ENCODE results near the gene CORIN. TPM values are rescaled to one million over a fixed set of nuclear protein-coding genes. Genes with fewer than 3 reads are reported as not detected.

Gene CORIN
- total RNA-seq, 2 experiments from 2014 or later, result not detected

DNA sequence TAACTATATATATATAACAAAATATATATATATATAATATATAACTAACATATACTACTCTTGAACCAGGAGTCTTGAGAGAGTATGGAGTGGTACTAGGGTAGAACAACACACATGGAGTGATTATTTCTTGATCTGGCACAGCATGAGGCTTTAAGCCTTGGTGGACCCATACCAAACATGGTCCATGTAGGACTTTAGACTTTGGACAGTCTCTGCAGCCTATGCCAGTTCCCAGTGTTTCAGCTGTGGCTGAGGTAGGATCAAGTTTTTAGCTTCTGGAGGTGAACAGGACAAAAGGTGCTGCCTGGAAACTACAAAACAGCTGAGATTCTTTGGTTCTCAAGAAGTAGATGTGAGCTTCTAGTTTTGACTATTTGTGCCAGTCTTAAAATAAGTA is 20.6 kb downstream of the CORIN start:
- H3K4me1 Mint-ChIP-seq, result peaks cover 4% of the 10 kb centered on the region
- no peak overlapping the region for H3K27ac Mint-ChIP-seq
- DNase-seq, result no peak
- H3K9me3 Mint-ChIP-seq, result no peaks in the 10 kb centered on the region
- no peaks in the 10 kb centered on the region for H3K36me3 Mint-ChIP-seq
- H3K4me3 Mint-ChIP-seq, result no peak overlapping the region
- H3K27me3 Mint-ChIP-seq, result peaks cover 11% of the 10 kb centered on the region

DNA sequence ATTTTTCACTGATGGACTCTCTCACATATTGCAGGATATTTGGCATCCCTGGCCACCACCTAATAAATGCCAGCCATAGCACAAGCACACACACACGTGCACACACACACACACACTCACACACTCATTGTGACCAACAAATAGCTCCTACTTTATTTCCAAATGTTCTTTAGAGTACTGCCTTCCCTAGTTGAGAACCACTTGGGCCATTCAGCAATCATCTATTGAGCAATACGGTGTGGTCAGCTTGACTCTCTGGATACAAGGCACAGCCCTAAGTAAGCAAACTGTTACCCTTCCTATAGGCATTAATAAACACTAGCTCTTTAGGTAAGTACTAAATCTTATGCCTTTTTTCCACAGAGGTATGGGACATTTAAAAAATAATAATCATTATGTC is 21.1 kb downstream of the CORIN start:
- peaks cover 11% of the 10 kb centered on the region for H3K27me3 Mint-ChIP-seq
- DNase-seq, result no peak
- no peaks in the 10 kb centered on the region for H3K36me3 Mint-ChIP-seq
- no peaks in the 10 kb centered on the region for H3K9me3 Mint-ChIP-seq
- H3K27ac Mint-ChIP-seq, result no peak overlapping the region
- H3K4me1 Mint-ChIP-seq, result peaks cover 4% of the 10 kb centered on the region
- no peak overlapping the region for H3K4me3 Mint-ChIP-seq

DNA sequence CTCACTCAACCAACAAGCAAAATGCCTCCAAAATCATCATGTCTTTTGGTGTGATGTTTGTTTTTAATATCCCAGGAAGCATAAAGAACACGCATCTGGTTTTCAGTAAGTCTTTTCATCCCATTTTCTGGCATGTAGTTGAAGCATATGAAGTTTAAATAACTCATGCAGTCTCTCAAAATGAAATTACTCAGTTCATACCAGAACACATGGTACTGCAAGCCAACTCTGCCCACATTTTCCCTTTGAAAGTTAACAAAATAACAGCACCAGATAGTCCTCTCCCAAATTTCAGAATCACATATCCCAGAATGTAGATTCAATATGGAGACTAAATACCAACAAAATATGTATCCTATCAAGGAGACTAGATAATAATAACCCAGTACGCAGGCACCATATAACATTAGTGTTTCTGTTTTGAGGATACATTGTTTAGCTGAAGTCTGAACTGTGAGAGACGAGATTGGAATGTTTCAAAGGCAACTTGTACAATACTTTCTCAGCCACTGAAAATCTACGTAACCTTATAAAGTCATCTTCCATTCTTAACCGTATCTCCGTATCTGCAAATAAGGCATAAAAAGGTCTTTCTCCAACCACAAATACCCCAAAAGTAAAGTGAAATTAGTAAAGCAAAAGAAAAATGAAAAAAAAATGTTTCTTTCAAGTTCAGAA is 23.1 kb downstream of the CORIN start:
- Mint-ChIP-seq H3K9me3 (no peaks in the 10 kb centered on the region), H3K27ac (no peak overlapping the region), H3K27me3 (peaks cover 11% of the 10 kb centered on the region), H3K4me3 (no peak overlapping the region), H3K4me1 (peaks cover 4% of the 10 kb centered on the region), H3K36me3 (no peaks in the 10 kb centered on the region)
- no peak for DNase-seq

DNA sequence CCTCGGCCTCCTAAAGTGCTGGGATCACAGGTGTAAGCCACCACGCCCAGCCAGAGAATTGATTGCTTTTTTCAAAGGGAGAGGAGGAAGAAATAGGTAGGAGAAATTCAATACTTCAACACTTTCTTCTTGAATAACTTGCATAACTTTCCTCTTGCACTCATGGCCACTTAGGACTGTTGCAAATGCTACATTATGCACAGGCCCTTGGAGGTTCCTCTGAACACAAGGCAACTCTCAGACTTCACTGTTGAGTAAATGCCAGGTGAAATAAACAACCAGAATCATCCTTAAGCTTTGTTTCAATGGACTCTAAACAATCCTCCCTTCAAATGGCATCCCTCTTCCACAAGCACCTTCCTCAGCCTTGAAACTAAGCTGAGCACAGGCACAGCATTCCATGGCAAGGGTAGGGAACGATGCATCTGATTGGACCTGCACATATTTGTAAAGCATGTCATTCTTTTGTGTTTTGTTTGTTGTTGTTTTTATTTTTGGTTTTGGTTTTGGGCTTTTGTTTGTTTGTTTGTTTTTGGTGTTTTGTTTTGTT is 28.1 kb downstream of the CORIN start:
- H3K4me1 Mint-ChIP-seq, result no peaks in the 10 kb centered on the region
- H3K4me3 Mint-ChIP-seq, result no peak overlapping the region
- no peaks in the 10 kb centered on the region for H3K36me3 Mint-ChIP-seq
- DNase-seq, result no peak
- H3K9me3 Mint-ChIP-seq, result no peaks in the 10 kb centered on the region
- H3K27ac Mint-ChIP-seq, result no peak overlapping the region
- H3K27me3 Mint-ChIP-seq, result no peaks in the 10 kb centered on the region

DNA sequence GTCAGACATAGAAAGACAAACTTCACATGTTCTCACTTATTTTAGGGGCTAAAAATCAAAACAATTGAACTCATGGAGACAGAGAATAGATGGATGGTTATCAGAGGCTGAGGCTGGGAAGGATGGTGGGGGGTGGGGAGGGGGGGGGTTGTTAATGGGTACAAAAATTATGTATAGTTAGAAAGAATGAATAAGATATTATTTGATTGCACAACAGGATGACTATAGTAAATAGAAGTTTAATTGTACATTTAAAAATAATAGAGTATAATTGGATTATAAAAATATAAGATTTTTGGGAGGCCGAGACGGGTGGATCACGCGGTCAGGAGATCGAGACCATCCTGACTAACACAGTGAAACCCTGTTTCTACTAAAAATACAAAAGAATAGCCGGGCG is 33.3 kb downstream of the CORIN start:
- Mint-ChIP-seq H3K27ac (no peak overlapping the region), H3K27me3 (no peaks in the 10 kb centered on the region), H3K36me3 (no peaks in the 10 kb centered on the region), H3K4me3 (no peak overlapping the region), H3K9me3 (no peaks in the 10 kb centered on the region), H3K4me1 (no peaks in the 10 kb centered on the region)
- DNase-seq, result no peak

DNA sequence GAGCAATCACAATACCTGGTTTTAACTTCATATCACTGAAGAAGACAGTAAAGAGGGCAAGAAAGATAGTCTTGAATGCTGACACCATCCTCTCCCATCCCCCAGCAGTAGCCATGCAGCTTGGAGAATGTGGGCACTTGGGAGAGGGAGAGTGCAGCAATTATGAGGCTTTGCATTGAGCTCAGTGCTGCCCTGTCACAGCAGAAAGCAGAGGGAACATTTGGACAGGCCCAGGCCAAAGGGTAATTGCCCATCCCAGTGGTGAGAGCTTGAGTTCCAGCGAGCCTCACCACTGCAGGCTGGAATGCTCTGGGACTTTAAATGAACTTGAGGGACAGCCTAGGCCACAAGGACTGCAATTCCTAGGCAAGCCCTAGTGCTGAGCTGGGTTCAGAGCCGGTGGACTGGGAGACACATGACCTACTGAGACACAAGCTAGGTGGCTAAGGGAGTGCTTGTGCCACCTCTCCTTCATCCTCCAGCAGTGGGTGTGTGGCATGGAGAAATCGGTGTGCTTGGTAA is 36.3 kb downstream of the CORIN start:
- no peak for DNase-seq
- no peak overlapping the region for H3K27ac Mint-ChIP-seq
- H3K4me3 Mint-ChIP-seq, result no peak overlapping the region
- no peaks in the 10 kb centered on the region for H3K4me1 Mint-ChIP-seq
- H3K27me3 Mint-ChIP-seq, result no peaks in the 10 kb centered on the region
- H3K9me3 Mint-ChIP-seq, result no peaks in the 10 kb centered on the region
- no peaks in the 10 kb centered on the region for H3K36me3 Mint-ChIP-seq

DNA sequence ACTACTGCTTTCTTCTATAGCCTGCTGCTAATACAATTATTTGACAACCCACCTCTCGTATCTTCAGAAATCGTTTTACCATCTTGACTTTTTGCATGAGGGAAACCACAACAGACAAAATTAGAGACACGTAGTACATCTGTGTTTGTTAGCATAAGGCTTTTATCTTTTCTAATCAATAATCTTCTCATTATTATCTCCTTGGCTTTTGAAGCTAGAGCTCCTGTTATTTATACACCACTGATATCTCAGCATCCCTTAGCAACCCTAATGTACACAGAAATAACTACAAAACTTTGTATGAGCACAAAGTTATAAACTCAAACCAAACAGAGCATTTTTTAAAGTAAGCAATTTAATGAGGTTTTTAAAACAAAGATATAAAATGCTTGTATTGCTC is 39.7 kb downstream of the CORIN start:
- no peak overlapping the region for H3K27ac Mint-ChIP-seq
- no peaks in the 10 kb centered on the region for H3K9me3 Mint-ChIP-seq
- DNase-seq, result no peak
- no peaks in the 10 kb centered on the region for H3K36me3 Mint-ChIP-seq
- no peak overlapping the region for H3K4me3 Mint-ChIP-seq
- H3K27me3 Mint-ChIP-seq, result no peaks in the 10 kb centered on the region
- no peaks in the 10 kb centered on the region for H3K4me1 Mint-ChIP-seq

DNA sequence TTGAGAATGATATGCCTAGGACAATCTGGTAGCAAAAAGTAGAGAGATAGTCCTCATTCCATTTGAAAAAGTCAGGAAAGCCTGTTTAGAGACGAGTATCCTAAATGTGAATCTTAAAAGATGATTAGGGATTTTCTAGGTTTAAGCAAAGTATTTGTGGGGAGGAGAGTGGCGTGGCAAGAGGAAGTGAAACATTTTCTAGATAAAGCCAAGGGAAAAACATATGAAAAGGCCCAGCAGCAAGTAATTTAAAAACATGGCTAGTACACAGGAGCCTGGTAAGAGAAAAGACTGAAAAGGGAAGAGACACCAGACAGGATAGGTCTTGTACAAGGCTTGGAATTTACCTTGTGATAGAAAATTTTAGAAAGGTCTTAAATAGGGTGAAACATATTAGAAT is 45.9 kb downstream of the CORIN start:
- Mint-ChIP-seq H3K4me1 (no peaks in the 10 kb centered on the region), H3K27me3 (peaks cover 3% of the 10 kb centered on the region), H3K4me3 (no peak overlapping the region), H3K36me3 (no peaks in the 10 kb centered on the region), H3K27ac (no peak overlapping the region), H3K9me3 (no peaks in the 10 kb centered on the region)
- DNase-seq, result no peak

DNA sequence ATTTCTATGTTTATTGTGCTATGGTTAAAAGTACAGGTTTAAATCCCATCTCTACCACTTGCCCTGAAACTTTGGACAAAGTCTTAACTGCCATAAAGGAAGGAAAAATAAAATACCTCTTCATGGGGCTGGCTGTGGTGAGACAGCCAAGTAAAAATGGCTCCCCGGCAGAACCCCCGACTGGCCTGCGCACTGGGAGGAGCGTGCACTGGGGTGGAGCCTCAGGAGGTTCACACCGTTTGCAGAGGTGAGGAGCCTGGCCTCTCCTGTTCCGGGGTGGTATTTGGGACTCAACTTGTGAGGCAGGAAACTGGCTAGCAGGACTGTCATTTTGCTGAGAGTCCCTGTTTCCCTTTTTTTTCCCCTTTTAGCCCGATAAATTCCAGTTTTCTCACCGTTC is 47.8 kb downstream of the CORIN start:
- H3K27me3 Mint-ChIP-seq, result peaks cover 3% of the 10 kb centered on the region

DNA sequence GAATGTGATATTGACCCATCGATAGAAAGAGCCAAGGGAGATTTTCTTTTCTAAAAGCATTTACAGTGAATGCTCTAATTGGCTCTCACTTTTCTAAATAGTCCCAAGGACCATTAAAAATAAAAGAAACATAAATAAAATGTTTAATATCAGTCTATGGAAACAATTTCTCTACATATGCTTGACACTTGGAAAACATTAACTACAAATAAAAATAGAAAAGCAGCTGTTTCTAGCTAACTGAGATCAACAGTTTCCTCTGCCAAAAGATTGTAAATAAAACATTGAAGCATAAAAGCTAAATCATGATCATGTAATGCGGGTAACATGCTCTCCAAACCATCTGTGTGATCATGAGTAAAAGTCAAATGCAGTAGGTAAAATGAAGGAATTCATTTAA is 49.7 kb downstream of the CORIN start:
- Mint-ChIP-seq H3K27me3 (peaks cover 6% of the 10 kb centered on the region), H3K4me1 (no peaks in the 10 kb centered on the region), H3K4me3 (no peak overlapping the region), H3K36me3 (no peaks in the 10 kb centered on the region), H3K9me3 (no peaks in the 10 kb centered on the region), H3K27ac (no peak overlapping the region)
- no peak for DNase-seq

More for the DNA sequence above, 47.8 kb downstream of the CORIN start:
- no peak overlapping the region for H3K27ac Mint-ChIP-seq
- no peaks in the 10 kb centered on the region for H3K36me3 Mint-ChIP-seq
- no peak for DNase-seq
- no peak overlapping the region for H3K4me3 Mint-ChIP-seq
- H3K9me3 Mint-ChIP-seq, result no peaks in the 10 kb centered on the region
- no peaks in the 10 kb centered on the region for H3K4me1 Mint-ChIP-seq

DNA sequence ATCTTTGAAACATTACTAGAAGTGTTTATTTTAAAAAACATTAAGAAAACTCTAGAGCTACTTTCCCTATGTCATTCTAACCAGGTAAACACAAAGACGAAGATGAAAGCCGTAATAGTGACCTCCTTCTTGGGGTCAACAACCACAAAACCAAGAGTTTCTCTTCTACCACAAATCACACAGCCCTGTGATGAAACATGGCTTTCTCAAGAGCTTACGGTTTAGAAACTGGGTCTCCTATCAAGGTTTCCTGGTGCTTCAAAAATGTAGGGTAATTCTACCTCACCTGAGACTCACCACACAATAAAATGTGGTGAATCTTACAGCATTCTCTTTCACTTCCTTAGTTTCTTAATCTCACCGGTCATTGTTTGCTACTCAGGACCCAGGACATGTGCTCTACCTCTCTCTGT is 50.9 kb downstream of the CORIN start:
- no peaks in the 10 kb centered on the region for H3K9me3 Mint-ChIP-seq
- H3K27me3 Mint-ChIP-seq, result peaks cover 13% of the 10 kb centered on the region
- H3K4me3 Mint-ChIP-seq, result no peak overlapping the region
- DNase-seq, result no peak
- H3K4me1 Mint-ChIP-seq, result no peaks in the 10 kb centered on the region
- H3K27ac Mint-ChIP-seq, result no peak overlapping the region
- no peaks in the 10 kb centered on the region for H3K36me3 Mint-ChIP-seq

DNA sequence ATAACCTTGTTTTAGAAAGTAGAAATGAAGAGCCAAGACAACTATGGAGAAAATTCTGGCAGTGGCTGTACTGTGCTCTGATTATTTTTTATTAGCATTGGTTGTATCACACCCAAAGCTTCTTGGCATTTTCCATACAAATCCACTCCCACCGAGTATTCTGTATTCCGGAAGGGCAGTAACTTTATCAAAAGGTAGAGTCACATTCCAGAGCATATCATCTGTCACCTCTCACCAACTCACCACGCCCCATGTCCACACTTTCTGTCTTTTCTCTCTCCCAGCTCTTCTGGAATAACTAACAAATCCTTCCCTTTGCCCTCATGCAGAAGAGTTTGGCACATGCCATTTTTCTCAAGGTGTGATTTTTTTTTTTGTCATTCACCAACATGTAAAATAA is 52.7 kb downstream of the CORIN start:
- H3K36me3 Mint-ChIP-seq, result no peaks in the 10 kb centered on the region
- H3K9me3 Mint-ChIP-seq, result peaks cover 3% of the 10 kb centered on the region
- DNase-seq, result no peak
- H3K27me3 Mint-ChIP-seq, result peaks cover 24% of the 10 kb centered on the region
- no peak overlapping the region for H3K27ac Mint-ChIP-seq
- H3K4me3 Mint-ChIP-seq, result no peak overlapping the region
- H3K4me1 Mint-ChIP-seq, result no peaks in the 10 kb centered on the region

DNA sequence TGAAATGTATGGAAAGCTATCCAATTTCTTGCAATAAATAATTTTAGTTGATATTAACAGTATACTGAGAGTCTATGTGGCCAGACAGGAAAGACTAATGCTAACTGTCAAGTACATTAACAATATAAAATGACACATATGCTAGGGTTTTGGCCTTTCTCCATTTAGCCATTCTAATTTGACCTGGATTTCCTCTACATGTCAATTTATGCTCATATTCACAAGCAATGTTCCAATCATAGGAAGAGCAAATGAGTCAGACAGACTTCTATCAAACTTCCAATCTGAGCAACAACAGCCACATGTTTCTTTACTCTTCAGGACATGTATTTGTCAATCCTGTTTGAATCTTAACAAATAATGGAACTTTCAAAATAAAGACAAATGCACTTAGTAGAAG is 53.6 kb downstream of the CORIN start:
- Mint-ChIP-seq H3K4me3 (no peak overlapping the region), H3K9me3 (peaks cover 3% of the 10 kb centered on the region), H3K27me3 (peaks cover 30% of the 10 kb centered on the region), H3K27ac (no peak overlapping the region), H3K36me3 (no peaks in the 10 kb centered on the region), H3K4me1 (no peaks in the 10 kb centered on the region)
- DNase-seq, result no peak

DNA sequence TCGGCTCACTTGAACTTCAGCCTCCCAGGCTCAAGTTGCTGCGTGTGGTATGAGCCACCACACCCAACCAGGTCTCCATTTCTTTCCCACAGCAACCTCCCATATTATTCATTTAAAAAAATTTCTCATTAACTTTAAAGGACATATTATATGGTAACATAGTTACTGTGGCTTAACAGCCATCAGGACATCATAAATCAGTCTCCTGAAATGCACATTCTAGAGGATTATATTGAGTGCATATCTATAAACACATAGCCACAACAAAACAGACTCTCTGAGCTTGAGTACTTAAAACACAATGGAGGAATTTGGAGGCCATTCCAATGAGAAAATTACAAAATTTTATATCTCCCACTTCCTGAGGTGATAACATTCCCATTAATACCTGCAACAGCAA is 61.5 kb downstream of the CORIN start:
- Mint-ChIP-seq H3K4me3 (no peak overlapping the region), H3K9me3 (peaks cover 3% of the 10 kb centered on the region), H3K36me3 (no peaks in the 10 kb centered on the region), H3K27me3 (peaks cover 24% of the 10 kb centered on the region), H3K4me1 (no peaks in the 10 kb centered on the region), H3K27ac (no peak overlapping the region)
- DNase-seq, result no peak

DNA sequence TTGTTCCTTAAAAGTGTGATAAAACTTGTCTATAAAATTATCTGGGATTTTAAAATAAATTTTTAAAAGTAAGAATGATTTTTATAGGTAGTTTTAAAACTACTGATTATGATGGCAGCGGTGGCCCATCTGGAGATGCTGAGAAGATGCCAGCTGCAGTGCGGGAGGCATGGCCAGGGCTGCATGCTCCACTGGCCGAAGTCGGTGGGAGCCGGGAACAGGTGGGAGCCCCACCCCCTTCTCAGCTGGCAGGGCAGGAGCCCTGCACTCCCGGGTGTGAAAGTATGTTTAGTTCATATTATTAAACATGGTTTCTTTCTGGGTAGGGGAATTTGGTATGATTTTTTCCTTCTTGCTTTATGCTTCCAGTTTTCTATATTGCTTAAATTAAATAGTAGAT is 63.8 kb downstream of the CORIN start:
- Mint-ChIP-seq H3K27ac (no peak overlapping the region), H3K27me3 (peaks cover 12% of the 10 kb centered on the region)

DNA sequence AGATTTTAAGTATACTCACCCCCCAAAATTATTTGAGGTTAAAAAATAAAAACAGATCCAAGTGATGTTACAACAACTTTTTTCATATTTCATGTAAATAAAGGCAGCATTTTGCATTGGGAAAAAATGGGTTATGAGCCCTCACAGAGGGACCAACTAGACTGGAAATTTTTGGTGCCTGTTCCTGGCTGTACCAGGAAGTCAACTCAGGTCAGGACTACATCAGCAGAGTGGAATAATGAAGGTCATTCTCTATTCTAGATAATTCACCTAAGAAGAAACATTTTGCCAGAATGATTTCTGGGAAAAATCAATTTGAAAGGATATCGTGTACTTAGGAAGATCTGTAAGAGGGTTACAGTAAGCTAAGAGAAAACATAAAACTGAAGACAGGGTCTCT is 66.8 kb downstream of the CORIN start:
- Mint-ChIP-seq H3K27me3 (peaks cover 15% of the 10 kb centered on the region), H3K9me3 (no peaks in the 10 kb centered on the region), H3K4me1 (no peaks in the 10 kb centered on the region), H3K4me3 (no peak overlapping the region), H3K27ac (no peak overlapping the region), H3K36me3 (no peaks in the 10 kb centered on the region)
- DNase-seq, result no peak

More for the DNA sequence above, 63.8 kb downstream of the CORIN start:
- Mint-ChIP-seq H3K4me3 (no peak overlapping the region), H3K9me3 (no peaks in the 10 kb centered on the region), H3K4me1 (no peaks in the 10 kb centered on the region), H3K36me3 (no peaks in the 10 kb centered on the region)
- DNase-seq, result no peak
